OCI-M2 (cell line): ENCODE data around the gene GGNBP2.

ENCODE experiments used
- DNase-seq: peaks from one replicate; lab custom pipeline; 2025; ENCODE audit not compliant: unreplicated experiment; lab: John Stamatoyannopoulos, UW

The GGNBP2 gene

DNA sequence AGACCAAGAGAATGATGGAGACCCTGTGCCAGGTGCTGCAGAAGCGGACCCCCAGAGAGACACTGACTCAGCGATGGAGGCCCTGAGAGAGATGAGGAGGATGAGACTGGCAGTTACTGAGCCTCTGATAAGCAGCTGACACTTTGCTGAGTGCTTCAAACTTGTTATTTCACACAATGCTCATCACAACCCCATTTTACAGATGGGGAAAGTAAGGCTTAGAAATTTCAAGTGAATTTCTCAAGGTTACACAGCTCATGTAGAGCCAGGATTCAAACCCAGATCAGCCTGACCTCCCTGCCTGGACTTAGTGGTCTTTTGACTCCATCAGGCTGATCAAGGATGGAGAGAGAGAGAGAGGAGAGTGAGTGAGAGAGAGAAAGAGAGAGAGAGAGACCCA is 83.9 kb downstream of the GGNBP2 start:
- no peak for DNase-seq

DNA sequence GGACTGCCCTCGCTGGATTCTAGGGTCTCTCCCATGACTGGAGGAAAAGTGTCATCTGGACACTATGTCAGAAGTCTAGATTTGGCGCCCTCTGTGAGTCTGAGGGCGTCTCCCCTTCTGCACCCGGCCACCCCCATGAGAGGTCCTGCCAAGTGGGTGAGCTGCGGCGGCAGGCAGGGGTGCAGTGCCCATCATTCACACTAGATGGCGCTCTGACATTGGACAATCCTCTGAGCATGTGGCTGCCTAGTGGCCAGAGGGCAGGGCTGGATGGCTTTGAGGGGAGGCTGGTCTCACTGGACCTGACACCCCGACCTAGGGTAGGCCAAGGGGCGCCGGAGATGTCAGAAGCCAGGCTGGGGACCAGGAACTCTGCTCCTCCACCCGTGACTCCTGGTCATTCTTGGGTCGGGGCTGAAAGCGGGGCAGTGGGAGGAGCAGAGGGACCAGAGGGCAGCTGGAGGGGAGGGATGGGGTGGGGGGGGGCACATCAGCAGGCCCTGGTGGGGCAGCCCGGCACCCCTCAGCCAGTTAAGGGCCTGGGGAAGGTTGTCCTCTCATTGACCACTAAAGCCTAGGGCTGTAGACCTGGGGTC is 84.6 kb downstream of the GGNBP2 start:
- peak; percentile 37 for DNase-seq

DNA sequence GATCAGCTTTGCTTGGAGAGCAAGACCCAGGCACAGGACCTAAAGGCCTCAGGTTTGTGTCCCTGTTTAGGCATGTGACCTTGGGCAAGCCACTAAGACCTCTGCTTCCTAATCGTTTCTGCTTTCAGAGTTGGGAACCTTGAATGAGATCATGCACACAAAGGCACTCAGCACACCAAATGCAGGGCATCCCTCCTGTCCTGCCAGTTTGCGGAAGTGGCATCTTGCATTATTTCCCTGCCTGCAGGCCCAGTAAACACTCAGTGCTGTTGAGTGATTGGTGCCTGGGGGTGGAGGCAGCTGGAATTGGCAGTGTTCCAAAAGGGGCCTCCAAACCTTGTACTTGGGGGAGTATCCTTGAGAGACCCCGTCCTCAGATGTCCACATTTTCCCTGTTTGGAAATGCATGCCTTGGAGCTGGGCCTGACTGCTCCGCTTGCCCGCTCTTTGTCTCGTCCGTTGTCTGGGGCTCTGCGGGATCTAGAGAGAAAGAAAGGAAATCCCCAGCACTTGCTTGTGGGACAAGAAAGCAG is 85.3 kb downstream of the GGNBP2 start:
- no peak for DNase-seq

DNA sequence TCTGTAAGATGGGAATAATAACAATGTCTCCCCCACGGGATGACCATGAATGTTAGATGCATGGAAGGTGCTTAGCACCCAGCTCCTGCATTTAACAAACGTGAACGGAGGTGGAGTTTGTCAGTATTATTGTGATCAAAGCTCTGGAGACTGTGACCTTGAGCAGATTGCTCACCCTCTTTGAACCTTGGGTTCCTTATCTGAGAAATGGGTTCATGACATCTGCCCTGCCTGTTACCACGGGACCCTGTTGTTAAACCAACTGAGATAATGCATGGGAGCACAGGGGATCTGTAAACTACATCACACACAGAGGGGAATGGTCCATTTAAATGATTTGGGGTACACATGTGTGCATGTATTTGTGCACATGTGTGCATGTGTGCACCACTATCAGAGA is 86.3 kb downstream of the GGNBP2 start:
- no peak for DNase-seq

- no peak for DNase-seq
Measured at GRCh38 chr17:36632916-36633771, 88.4 kb downstream of the GGNBP2 start.
